Urinary bladder (tissue), 4 donors: Measurements from ENCODE around the gene UBE2G2. TPM values are rescaled to one million over a fixed set of nuclear protein-coding genes. Genes with fewer than 3 reads are reported as not detected.

Source experiments
- DNase-seq: peaks from one replicate; pipeline ENCODE4 v3.0.0-alpha.2; 2015; ENCODE audit errors: extremely low spot score
- H3K27ac ChIP-seq: one replicate; pipeline ENCODE4 v1.5.1; 2013; ENCODE audit warnings: low read depth, mild to moderate bottlenecking, moderate library complexity
- H3K36me3 ChIP-seq: one replicate; pipeline ENCODE4 v1.6.1; 2013; ENCODE audit warnings: mild to moderate bottlenecking, moderate library complexity; ENCODE audit not compliant: insufficient read depth
- H3K4me1 ChIP-seq: one replicate; pipeline ENCODE4 v1.6.1; 2013; ENCODE audit warnings: mild to moderate bottlenecking, moderate library complexity; ENCODE audit not compliant: insufficient read depth
- H3K4me3 ChIP-seq: one replicate; pipeline ENCODE4 v1.5.1; 2013; ENCODE audit warnings: low read depth, low read length
- WGBS: extraction: QIAGEN DNeasy Blood & Tissue Kit; methylation state at CpG from one replicate; pipeline ENCODE4 v1.1.7; 2013; 5-methylcytosine and 5-hydroxymethylcytosine counted together
- polyA plus RNA-seq: library from polyadenylated mRNA; stranded (reverse); fragments of 200-250 nt; gene quantifications from one replicate; pipeline ENCODE4 v1.2.3, GENCODE V29; 2013
- total RNA-seq: library from RNA; depleted of rRNA; stranded (reverse); fragments of >200 nt; gene quantifications from one replicate; pipeline ENCODE4 v1.2.3, GENCODE V29; 2014
- donor health status: healthy with polysubstance abuse.
- donor health status: healthy.

The UBE2G2 gene
- total and polyA plus RNA-seq, 2 donors: 65.4 to 75.9 TPM

DNA sequence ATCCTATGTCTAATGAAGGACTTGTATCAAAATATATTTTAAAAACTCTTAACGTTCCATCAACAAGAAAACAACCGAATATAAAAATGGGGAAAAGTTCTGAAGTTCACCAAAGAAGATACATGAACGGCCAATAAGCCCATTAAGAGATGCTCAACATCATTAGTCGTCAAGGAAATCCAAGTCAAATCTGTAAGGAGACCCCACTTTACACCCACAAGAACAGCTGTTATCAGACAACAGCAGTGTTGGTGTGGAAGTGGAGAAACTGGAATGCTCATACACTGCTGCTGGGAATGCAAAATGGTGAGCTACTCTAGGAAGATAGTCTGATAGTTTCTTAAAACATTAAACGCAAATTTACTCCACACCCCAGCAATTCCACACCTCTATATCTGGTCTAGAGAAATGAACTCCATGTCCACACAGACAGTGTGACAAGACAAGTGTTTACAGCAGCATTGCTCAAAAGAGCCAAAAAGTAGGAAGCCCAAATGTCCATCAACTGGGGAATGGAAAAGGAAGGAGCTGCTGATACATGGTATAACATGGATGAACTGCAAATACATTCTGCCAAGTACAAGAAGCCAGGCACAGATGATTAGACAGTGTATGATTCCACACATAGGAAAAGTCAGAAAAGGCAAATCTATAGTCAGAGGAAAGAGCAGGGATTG lies 18.5 kb downstream of the UBE2G2 start:
- H3K4me3 ChIP-seq: no peak overlapping the region
- WGBS: 97% methylated on average over 5 of the region's 5 CpGs
- no peaks in the 10 kb centered on the region for H3K36me3 ChIP-seq

DNA sequence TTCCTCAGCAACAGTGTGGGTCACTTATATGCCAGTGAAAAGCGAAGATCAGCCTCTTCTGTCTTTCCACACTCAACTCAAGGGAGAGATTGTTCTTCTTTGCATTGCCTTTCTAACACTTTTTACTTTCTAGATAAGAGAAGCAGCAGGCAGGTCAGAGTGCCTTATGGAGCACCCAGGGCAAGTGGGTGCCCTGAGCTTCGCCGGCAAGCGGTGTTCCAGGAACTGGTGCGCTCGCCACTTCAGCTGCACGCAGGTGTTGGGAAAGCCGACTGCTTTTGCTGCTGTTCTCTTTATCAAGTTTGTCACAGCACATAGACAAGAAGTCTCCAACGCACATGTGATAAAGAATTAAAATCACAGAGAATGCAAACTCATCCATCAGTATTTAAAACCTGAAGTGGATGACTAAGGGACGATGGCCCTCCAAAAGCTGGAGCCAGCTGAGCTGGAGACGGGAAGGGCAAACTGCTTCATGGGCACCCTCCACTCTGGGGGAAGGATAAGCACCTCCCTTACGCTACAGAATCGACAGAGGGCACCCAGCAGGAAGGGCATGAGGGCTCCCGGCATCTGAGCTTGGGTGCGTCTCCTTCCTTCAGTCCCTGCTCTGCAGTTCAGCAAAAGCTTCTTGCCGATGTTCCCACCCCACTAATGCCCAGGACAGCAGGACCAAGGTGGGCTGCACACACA lies 20.7 kb downstream of the UBE2G2 start:
- H3K27ac ChIP-seq: no peak overlapping the region
- no peak for DNase-seq
- WGBS: 93% methylated on average over 16 of the region's 16 CpGs
- no peak overlapping the region for H3K4me3 ChIP-seq
- no peaks in the 10 kb centered on the region for H3K4me1 ChIP-seq
- H3K36me3 ChIP-seq: no peaks in the 10 kb centered on the region

More for the DNA sequence above, 18.5 kb downstream of the UBE2G2 start:
- no peak for DNase-seq
- Histone ChIP-seq H3K4me1 (no peaks in the 10 kb centered on the region), H3K27ac (no peak overlapping the region)

- 83% methylated on average over 7 of the region's 7 CpGs for WGBS
- DNase-seq: no peak
- no peaks in the 10 kb centered on the region for H3K36me3 ChIP-seq
- H3K4me3 ChIP-seq: no peak overlapping the region
- H3K4me1 ChIP-seq: no peaks in the 10 kb centered on the region
- no peak overlapping the region for H3K27ac ChIP-seq
Measured at GRCh38 chr21:44780137-44780502, 21.5 kb downstream of the UBE2G2 start.

GRCh38 chr21:44779417-44780136 lies 22.0 kb downstream of the UBE2G2 start:
- Histone ChIP-seq H3K27ac (no peak overlapping the region), H3K4me3 (no peak overlapping the region), H3K36me3 (no peaks in the 10 kb centered on the region), H3K4me1 (no peaks in the 10 kb centered on the region)
- DNase-seq: no peak
- 90% methylated on average over 17 of the region's 17 CpGs for WGBS

GRCh38 chr21:44778983-44779382 lies 22.6 kb downstream of the UBE2G2 start:
- no peak for DNase-seq
- no peaks in the 10 kb centered on the region for H3K36me3 ChIP-seq
- no peak overlapping the region for H3K27ac ChIP-seq
- H3K4me3 ChIP-seq: no peak overlapping the region
- H3K4me1 ChIP-seq: no peaks in the 10 kb centered on the region
- 97% methylated on average over 6 of the region's 6 CpGs for WGBS

- no peaks in the 10 kb centered on the region for H3K4me1 ChIP-seq
- DNase-seq: no peak
- no peaks in the 10 kb centered on the region for H3K36me3 ChIP-seq
- H3K4me3 ChIP-seq: no peak overlapping the region
- no peak overlapping the region for H3K27ac ChIP-seq
- 80% methylated on average over 8 of the region's 8 CpGs for WGBS
Measured at GRCh38 chr21:44778499-44778911, 23.1 kb downstream of the UBE2G2 start.

DNA sequence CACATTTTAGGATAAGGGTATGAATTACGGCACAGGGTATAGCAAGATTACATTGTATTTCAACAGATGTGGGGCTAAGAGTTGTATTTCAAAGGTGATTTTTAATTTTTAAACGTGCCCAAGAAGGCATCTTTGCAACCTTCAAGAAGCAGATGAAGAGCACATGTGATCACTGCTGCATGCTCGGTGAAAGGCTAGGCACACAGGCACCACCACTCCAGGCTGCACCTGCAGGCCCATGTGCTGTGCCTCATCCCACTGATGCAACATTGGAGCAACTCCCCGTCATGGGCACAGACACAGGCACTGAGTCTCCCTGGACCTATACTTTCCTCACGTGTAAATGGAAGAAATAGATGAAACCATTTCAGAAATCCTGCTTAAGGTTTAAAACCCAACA lies 23.5 kb downstream of the UBE2G2 start:
- no peak overlapping the region for H3K27ac ChIP-seq
- H3K36me3 ChIP-seq: no peaks in the 10 kb centered on the region
- WGBS: 91% methylated on average over 5 of the region's 5 CpGs
- DNase-seq: no peak
- no peaks in the 10 kb centered on the region for H3K4me1 ChIP-seq
- no peak overlapping the region for H3K4me3 ChIP-seq

- WGBS: 97% methylated on average over 8 of the region's 8 CpGs
- no peak overlapping the region for H3K27ac ChIP-seq
- H3K36me3 ChIP-seq: peaks cover 2% of the 10 kb centered on the region
- no peak for DNase-seq
- no peak overlapping the region for H3K4me3 ChIP-seq
- no peaks in the 10 kb centered on the region for H3K4me1 ChIP-seq
Measured at GRCh38 chr21:44774972-44775371, 26.6 kb downstream of the UBE2G2 start.

DNA sequence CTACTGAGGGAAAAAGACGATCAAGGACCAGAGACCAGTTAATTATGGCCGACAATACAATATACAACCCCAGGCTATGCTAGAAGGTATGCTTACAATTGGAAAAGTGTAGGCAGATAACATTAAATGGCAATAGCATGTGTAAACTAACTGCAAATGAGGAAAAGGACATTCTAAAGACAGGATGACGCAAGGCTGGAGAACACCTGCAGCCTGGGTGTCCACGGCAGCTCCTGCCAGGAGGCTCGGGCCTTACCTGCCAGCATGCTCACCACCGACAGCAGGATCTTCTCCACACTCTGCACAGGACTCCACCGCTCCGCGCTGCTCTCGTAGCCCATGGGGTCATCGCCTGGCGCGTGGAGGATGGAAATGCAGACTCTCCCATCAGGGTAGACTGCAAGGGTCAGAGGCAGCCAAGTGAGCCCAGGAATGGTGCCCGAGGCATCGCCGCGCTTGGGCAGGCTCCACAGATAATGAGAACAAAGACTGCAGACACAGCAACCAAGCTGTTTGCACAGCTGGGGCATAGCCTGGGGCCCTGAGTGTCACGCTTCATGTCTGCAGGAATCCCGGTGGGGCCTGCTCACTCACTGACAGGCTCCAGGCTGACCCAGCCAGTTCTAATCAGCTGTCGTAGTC lies 28.2 kb downstream of the UBE2G2 start:
- no peak overlapping the region for H3K27ac ChIP-seq
- H3K4me3 ChIP-seq: no peak overlapping the region
- WGBS: 79% methylated on average over 20 of the region's 20 CpGs
- no peak for DNase-seq
- H3K36me3 ChIP-seq: peaks cover 2% of the 10 kb centered on the region
- H3K4me1 ChIP-seq: no peaks in the 10 kb centered on the region

DNA sequence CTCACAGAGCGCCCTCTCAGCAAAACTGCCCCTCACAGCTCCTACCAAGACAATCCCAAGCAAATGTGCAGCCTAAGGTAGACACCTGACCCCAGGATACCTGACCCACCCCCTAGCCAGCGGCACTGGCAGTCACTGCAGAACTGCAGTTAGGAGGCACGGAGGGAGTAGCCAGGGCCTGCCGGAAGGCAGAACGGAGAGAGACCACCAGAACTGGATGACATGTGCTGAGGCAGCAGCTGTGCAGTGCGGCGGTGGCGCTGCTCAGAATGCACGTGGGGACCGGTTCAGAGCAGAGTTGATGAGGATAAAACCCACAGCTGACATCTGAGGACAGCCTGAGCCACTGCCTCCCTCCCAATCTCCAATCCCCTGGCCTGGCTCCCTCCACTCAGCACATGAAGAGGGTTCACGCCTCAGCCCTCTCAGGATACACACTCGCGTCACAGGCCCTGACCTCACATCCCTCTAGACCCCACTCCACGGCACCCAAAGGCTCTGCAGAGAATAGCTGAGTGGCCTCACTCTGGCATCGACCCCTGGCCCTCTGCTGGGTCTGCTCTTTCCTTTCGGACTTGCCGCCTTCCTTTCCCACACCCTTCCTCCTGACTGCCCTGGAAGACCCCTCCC lies 29.6 kb downstream of the UBE2G2 start:
- Histone ChIP-seq H3K27ac (no peak overlapping the region), H3K36me3 (peaks cover 2% of the 10 kb centered on the region), H3K4me3 (no peak overlapping the region), H3K4me1 (no peaks in the 10 kb centered on the region)
- 96% methylated on average over 17 of the region's 17 CpGs for whole genome bisulfite sequencing
- no peak for DNase-seq

DNA sequence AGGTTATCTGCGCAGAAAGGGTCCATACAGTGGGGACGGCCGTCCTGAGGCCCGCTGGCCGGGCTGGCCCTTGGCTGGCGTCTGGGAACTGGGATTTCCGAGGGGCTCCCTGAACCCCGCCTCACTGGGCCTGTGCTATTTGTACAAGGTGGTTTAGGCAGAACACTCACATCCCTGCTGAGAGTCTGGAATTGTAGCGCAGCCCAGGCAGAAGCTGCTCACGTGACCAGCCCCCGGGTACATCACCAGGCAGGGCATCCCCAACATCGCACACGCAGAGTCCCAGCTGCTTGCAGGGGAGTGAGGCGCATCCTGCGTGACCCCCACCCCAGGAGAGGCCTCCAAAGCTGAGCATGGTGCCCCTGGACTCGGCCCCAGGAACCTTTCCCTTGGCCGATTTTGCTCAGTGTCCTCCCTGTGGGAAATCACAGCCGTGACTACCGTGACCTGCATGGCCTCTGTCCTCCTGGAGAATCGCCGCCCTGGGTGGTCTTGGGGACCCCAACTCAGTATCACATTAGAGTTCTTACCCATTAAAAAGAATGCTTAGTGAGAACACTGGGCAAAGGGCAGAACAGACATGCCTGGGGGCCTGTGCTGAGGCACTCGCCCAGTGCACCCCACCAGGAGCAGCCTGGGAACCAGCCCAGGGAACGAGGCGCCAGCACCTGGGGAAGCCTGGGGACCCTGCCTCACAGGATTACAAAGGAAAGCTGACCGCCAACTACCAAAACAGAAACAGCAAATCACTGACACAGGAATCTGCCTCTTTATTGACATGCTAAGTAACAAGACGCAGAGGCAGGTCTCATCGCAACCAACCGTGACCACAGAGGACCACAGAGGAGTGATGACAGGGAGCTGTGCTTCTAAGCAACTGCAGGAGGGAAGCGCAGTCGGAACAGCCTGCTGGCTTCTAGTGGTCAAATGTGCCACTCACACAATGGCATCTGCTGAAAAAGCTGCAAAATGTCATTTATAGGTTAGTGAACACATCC lies 33.5 kb downstream of the UBE2G2 start:
- 83% methylated on average over 30 of the region's 30 CpGs for WGBS
- Histone ChIP-seq H3K36me3 (peaks cover 2% of the 10 kb centered on the region), H3K4me1 (peaks cover 2% of the 10 kb centered on the region), H3K4me3 (no peak overlapping the region), H3K27ac (no peak overlapping the region)
- no peak for DNase-seq

DNA sequence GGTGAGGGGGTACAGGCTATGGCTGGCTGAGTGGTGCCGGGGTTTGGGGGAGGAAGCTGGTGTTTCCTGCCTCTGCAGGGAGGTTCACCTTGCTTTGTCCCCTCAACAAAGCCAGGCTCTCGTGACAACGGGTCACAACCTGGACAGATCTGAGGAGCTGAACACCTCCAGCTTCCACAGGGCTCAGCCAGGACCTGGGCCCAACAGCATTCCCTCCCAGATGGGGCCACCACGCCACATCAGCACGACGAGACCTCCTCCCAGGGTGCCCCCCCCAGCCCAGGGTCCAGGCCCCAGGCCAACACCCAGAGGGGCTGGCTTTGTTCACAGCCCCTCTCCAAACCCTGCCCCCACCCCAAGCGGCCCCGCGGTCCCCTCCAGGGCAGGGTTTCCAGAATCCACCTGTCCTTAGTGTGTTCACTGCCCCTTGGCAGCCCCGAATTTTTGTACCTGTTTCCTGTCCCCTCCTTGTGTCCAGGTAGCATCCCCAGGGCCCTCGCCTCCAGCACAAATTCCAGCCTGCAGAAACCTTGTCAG lies 34.7 kb downstream of the UBE2G2 start:
- Histone ChIP-seq H3K27ac (no peak overlapping the region), H3K4me3 (no peak overlapping the region), H3K36me3 (peaks cover 2% of the 10 kb centered on the region), H3K4me1 (peaks cover 2% of the 10 kb centered on the region)
- no peak for DNase-seq
- 70% methylated on average over 11 of the region's 11 CpGs for WGBS
